ENCODE results near the gene ZNF311. TPM values are rescaled to one million over a fixed set of nuclear protein-coding genes. Genes with fewer than 3 reads are reported as not detected.
"Not testable (repeated sequence)": the region's sequence is repeated elsewhere in the genome, so short reads cannot be mapped to it uniquely, and the experiment has no call there.

Gene ZNF311
- total RNA-seq, 1 donor from 2014 or later = 0.25 TPM

- Histone ChIP-seq H3K27me3 (no peaks in the 10 kb centered on the region), H3K4me1 (no peaks in the 10 kb centered on the region), H3K4me3 (no peak overlapping the region), H3K27ac (no peak overlapping the region), H3K9me3 (no peaks in the 10 kb centered on the region), H3K36me3 (no peaks in the 10 kb centered on the region)
- DNase-seq (ENCODE audit: extremely low spot score in 2 of 2) = no peak
- intact Hi-C loops (cut with DNase I) = no loop called here
- no peak for TF ChIP-seq POLR2A (IDR thresholded peaks at IDR 0.05)
- TF ChIP-seq CTCF (IDR thresholded peaks at IDR 0.05) = no peak
- no peak for TF ChIP-seq POLR2AphosphoS5 (IDR thresholded peaks at IDR 0.05; ENCODE audit: insufficient read depth in 1 of 2, low read depth in 1 of 2)
These were observed 36.0 kb downstream of the ZNF311 start for GRCh38 chr6:28969129-28969528.

DNA sequence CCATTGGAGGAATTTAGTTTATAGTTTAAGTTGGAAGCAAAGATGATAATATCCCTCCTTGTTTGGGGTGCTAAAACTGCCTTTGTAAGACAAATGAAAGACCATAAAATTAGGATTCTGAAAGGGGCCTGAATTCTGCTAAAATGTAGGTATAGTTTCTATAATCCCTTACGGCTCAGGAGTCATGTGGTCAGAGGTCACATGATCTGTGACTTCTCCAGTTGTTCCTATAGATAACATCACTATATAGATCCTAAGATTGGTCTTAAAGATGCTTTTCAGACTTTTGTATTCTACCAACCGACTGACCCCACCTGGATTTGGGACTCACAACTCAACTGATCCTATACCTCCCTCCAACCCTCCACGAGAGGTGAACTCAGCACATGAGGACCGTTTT is 36.6 kb downstream of the ZNF311 start:
- intact Hi-C loops (cut with DNase I) = no loop called here
- no peak overlapping the region for H3K4me3 ChIP-seq
- H3K27ac ChIP-seq = no peak overlapping the region
- H3K36me3 ChIP-seq = no peaks in the 10 kb centered on the region
- no peaks in the 10 kb centered on the region for H3K27me3 ChIP-seq
- TF ChIP-seq CTCF (IDR thresholded peaks at IDR 0.05) = no peak
- TF ChIP-seq POLR2A (IDR thresholded peaks at IDR 0.05) = no peak
- TF ChIP-seq POLR2AphosphoS5 (IDR thresholded peaks at IDR 0.05; ENCODE audit: insufficient read depth in 1 of 2, low read depth in 1 of 2) = no peak
- no peaks in the 10 kb centered on the region for H3K4me1 ChIP-seq
- no peak for DNase-seq (ENCODE audit: extremely low spot score in 2 of 2)
- no peaks in the 10 kb centered on the region for H3K9me3 ChIP-seq

DNA sequence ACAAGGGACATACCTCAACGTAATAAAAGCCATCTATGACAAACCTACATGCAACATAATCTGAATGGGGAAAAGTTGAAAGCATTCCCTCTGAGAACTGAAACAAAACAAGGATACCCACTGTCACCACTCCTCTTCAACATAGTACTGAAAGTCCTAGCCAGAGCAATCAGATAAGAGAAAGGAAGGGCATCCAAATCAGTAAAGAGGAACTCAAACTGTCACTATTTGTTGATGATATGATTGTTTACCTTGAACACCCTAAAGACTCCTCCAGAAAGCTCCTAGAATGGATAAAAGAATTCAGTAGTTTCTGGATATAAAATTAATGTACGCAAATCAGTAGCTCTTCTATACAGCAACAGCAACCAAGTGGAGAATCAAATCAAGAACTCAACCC is 39.4 kb downstream of the ZNF311 start:
- Histone ChIP-seq H3K4me1 (no peaks in the 10 kb centered on the region), H3K9me3 (no peaks in the 10 kb centered on the region), H3K27me3 (no peaks in the 10 kb centered on the region), H3K4me3 (no peak overlapping the region), H3K36me3 (no peaks in the 10 kb centered on the region), H3K27ac (no peak overlapping the region)
- TF ChIP-seq POLR2A (IDR thresholded peaks at IDR 0.05) (no peak), CTCF (IDR thresholded peaks at IDR 0.05) (no peak), POLR2AphosphoS5 (IDR thresholded peaks at IDR 0.05; ENCODE audit: insufficient read depth in 1 of 2, low read depth in 1 of 2) (no peak)
- DNase-seq (ENCODE audit: extremely low spot score in 2 of 2) = no peak
- intact Hi-C loops (cut with DNase I) = no loop called here

DNA sequence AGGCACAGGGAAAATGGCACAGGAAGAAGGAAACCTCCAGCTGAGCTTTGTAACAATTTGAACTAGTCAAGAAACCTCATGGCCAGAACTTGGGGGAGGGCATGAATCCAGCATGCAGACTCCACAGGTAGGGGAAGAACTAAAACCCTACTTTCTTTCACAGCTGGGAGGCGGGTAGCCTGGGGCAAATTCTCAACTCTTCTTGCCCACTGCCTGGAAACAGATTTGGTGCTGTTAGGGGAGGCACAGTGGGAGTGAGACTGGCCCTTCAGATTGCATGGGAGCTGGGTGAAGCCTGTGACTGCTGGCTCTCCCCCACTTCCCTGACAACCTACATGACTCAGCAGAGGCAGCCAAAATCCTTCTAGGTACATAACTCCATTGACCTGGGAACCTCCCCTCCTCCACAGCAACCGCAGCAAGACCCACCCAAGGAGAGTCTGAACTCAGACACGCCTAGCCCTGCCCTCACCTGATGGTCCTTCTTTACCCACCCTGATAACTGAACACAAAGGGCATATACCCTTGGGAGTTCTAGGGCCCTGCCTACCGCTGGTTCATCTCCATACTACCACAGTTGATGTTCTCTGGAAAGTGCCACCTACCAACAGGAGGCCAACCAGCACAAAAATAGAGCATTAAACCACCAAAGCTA is 44.1 kb downstream of the ZNF311 start:
- no peaks in the 10 kb centered on the region for H3K36me3 ChIP-seq
- no peak for TF ChIP-seq POLR2AphosphoS5 (IDR thresholded peaks at IDR 0.05; ENCODE audit: insufficient read depth in 1 of 2, low read depth in 1 of 2)
- no peaks in the 10 kb centered on the region for H3K9me3 ChIP-seq
- no peak for DNase-seq (ENCODE audit: extremely low spot score in 2 of 2)
- no peak overlapping the region for H3K4me3 ChIP-seq
- no peaks in the 10 kb centered on the region for H3K27me3 ChIP-seq
- no peak overlapping the region for H3K27ac ChIP-seq
- no peaks in the 10 kb centered on the region for H3K4me1 ChIP-seq
- intact Hi-C loops (cut with DNase I) = no loop called here

DNA sequence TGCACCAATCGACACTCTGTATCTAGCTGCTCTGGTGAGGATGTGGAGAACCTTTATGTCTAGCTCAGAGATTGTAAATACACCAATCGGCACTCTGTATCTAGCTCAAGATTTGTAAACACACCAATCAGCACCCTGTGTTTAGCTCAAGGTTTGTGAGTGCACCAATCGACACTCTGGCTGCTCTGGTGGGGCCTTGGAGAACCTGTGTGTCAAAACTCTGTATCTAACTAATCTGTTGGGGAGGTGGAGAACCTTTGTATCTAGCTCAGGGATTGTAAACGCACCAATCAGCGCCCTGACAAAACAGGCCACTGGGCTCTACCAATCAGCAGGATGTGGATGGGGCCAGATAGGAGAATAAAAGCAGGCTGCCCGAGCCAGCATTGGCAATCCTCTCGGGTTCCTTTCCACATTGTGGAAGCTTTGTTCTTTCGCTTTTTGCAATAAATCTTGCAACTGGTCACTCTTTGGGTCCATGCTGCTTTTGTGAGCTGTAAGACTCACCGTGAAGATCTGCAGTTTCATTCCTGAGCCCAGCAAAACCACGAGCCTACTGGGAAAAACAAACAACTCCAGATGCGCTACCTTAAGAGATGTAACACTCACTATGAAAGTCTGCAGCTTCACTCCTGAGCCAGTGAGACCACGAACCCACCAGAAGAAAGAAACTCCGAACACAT is 46.4 kb downstream of the ZNF311 start:
- H3K27ac ChIP-seq; H3K4me1 ChIP-seq; intact Hi-C loops (cut with DNase I); DNase-seq (ENCODE audit: extremely low spot score in 2 of 2); H3K9me3 ChIP-seq; H3K36me3 ChIP-seq; H3K4me3 ChIP-seq; H3K27me3 ChIP-seq: not testable (repeated sequence)

- H3K27me3 ChIP-seq; intact Hi-C loops (cut with DNase I): not testable (repeated sequence)
These were observed 47.3 kb downstream of the ZNF311 start for GRCh38 chr6:28957795-28958314.

More at GRCh38 chr6:28957795-28958314, 47.3 kb downstream of the ZNF311 start:
- H3K4me1 ChIP-seq; DNase-seq (ENCODE audit: extremely low spot score in 2 of 2); H3K36me3 ChIP-seq; H3K4me3 ChIP-seq; H3K9me3 ChIP-seq; H3K27ac ChIP-seq: not testable (repeated sequence)
